T-helper 1 cell treated with Interleukin-12 subunit alpha and Interleukin-12 subunit beta and Interleukin-4 antibody, amounts not matched to agents 30 ng/mL and 1 ng/mL, for 36 hours (primary cell): Measurements from ENCODE around the gene HTRA3. TPM values are rescaled to one million over a fixed set of nuclear protein-coding genes. Genes with fewer than 3 reads are reported as not detected.

Source experiments
- intact Hi-C: fragments of 100-400 bp; cut with micrococcal nuclease; formaldehyde crosslinking; loops from one replicate; pipeline ENCODE4 v1.15.1; 2024
- total RNA-seq: library from RNA; stranded (reverse); gene quantifications from 2 replicates; pipeline ENCODE4 v1.2.3, GENCODE V29; 2022

The HTRA3 gene
- total RNA-seq, 1 donor from 2014 or later = not detected

- intact Hi-C loops = no loop called here
Measured at GRCh38 chr4:8322794-8323704, 53.5 kb downstream of the HTRA3 start.

DNA sequence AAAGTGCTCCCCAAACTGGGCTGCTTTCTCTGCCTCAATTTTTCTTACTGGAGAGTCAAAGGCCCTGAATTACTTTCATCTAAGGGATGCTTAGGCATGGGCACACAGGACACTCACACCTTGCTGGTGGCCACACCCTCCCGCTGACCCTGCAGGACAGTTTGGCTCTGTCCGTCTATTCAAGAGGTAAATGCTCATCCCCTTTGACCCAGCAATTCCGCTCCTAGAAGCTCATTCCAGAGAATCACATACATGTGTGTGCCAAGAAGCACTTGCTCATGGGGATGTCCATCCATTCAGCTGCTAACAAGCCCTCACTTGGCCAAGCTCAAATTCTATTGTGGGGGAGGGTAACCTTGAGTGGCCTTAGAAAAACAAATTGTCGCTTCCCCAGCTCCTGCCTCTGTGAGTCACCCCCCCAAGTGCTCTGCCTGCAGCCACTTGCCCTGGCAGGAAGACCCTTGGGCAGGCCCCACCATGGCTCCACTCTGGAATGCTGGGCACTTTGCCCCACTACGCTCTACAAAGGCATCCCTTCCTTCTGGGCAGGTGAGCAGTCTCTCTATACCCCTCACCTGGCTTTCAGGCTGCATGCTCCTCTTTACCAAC, 54.5 kb downstream of the HTRA3 start:
- intact Hi-C loops = no loop called here

GRCh38 chr4:8324640-8325239, 55.2 kb downstream of the HTRA3 start:
- intact Hi-C loops = no loop called here

DNA sequence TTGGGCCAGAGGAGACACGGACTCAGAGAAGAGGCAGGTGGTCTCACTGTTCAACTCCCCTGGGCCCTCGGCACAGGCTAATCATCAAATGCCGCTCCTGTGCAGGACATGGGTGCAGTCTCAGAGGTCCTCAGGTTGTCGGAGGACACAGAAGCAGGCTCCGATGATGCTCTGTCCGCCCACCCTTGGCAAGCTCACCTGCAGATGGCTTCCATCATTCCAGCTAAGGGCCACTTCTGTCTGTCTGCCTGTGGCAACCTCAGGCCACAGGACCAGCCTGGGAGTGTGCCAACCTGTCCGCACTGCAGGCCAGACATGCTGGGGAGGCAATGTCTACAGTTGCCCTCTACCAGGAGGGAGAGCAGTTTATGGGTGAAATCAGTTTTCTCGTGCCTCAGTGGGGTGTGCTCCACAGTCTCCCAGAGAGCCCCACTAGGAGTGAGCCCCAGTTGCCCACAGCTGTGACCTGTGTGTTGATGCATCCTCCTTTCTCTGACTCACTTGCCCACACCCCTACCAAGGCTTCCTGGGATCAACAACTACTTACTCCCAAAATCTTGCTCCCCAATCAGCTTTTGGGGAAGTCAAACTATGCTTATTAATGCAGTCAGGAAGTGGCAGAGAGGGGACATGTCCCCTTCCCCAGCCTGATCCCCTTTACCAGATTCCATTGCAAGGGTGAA, 55.9 kb downstream of the HTRA3 start:
- intact Hi-C loops = no loop called here

GRCh38 chr4:8326206-8326605, 56.7 kb downstream of the HTRA3 start:
- intact Hi-C loops = no loop called here

GRCh38 chr4:8328456-8328855, 58.9 kb downstream of the HTRA3 start:
- intact Hi-C loops = no loop called here

DNA sequence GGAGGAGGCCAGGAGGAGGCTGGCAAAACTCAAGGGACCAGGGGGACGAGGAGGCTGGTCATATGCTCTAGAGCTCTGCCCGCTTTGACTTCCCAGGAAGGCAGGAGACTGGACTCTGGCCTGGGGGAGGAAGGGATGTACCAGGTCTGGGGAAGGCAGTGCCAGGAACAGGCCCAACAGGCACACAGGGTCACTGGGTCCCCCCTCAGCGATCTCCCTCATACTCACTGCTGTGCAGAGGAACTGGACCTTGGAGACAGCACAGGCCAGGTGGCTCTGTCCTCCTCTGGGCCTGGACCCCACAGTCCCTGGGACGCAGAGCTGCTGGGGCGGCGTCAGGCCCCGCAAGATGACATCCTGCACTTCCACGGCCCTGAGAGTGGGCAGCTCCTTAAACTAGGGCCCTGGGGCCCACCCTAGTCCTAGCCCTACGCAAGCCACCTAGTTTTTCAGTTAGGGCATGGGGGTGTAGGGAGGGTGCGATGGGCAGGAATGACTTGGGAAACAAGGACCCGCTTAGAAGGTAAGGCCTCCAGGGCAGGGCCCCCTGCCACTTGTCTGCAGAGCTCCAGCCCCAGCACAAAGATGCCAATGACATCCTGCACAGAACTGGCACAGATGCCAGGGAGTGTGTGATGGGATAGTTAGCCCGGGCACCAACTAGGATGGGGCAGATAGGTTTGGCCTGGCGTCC, 59.5 kb downstream of the HTRA3 start:
- intact Hi-C loops = no loop called here

DNA sequence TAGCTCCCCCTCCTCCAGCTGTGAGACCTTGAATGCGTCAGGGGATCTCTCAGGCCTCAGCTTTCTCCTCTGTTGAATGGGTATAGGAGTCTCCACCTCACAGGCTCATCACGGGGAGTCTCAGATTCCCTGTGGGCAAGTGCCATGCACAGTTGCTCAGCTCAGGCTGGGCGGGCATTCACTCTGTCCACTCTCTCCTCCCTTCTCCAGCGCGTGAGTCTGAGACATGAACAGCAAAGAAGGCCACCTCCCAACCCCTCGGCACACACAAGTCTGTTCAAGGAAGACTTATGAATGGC, 60.0 kb downstream of the HTRA3 start:
- intact Hi-C loops = no loop called here

DNA sequence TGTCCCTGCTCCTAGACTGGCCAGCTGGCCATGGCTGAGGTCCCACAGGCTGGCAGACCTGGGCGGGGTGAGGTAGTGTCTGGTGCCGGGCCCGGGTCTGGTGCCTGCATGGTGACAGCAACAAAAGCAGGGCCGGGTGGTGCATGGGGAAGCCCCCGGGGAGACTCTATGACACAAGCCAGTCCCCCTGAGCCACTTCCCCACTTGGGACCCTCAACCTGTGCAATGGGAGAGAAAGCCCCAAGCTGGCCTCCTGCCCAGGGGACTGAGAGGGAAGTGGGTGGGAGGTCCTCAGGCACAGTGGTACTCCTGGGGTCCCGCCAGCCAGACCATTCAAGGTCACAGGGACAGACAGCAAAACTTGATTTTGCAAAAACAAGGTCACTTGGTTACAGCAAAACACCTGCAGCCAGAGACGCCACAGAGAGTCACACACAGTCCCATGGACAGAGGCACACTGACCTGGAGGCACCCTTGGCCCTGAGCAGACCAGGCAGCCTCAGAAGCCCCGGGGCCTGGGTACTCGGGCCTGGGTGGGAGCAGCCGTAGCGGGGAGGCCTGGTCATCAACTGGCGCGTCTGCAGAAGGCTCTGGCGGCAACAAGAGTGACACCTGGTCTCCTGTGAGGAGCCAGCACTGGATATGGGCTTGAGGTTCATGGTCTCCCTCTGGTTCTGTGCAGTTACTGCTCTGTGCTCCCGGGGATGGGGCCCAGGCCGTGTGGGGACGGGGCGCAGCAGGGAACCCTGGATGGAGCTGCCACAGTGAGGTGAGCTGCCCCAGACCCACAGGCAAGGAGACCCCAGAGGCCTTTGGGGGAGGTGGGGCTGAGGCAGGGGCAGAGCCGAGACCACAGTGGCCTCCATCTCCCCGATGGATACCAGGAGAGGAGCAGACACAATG, 60.6 kb downstream of the HTRA3 start:
- intact Hi-C loops = no loop called here

GRCh38 chr4:8330821-8331574, 61.4 kb downstream of the HTRA3 start:
- intact Hi-C loops = no loop called here

GRCh38 chr4:8331575-8331955, 62.0 kb downstream of the HTRA3 start:
- intact Hi-C loops = no loop called here

DNA sequence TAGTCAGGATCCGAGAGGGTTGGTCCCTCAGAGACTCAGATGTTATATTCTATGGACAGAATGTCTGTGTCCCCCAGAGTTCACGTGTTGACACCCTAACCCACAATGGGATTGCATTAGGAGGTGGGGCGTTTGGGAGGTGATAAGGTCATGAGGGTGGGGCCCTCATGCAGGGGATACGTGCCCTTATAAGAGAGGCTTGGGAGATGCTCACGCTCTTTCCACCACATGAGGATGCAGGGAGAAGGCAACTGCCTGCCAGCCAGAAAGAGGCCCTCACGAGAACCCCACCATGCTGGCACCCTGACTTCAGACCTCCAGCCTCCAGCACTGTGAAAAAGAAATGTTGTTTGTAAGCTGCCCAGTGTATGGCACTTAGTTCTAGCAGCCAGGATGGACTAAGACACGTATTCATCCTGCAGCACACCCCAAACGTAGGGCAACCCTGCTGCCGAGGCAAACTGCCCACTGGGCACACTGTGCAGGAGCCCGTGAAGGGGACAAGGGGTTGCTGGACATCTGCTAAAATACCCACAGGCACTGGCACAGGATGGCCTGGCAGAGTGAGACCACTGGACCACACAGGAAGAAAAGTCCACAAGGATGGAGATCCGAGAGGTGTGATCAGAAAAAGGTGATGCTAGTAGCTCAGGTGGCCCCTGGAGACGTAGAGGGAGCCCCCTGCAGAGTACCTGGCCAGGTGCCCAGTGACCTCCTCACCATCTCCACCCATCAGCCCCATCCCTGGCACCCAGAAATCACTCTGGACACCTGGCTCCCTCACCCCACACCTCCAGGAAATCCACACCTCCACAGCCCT, 62.7 kb downstream of the HTRA3 start:
- intact Hi-C loops = no loop called here

DNA sequence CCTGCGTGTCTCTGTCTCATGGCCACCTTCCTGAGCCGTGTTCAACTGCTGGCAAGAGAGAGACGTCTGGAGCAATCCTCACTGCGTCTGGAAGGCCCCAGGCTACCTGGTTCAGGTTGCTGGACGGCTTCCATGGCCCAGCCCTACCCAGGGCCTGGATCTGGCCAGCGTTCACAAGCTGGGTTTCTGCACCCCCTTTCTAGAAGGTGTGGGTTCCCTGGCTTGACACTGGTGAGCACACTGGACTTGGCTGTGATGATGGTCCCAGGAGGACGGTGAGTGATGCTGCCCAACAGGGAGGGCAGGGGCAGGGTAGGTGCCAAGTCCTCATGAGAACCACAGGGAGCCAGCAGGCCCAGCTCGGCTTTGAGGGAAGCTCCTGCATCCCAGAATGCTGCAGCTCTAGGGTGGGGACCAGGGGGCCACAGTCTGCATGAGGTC, 63.4 kb downstream of the HTRA3 start:
- intact Hi-C loops = no loop called here

DNA sequence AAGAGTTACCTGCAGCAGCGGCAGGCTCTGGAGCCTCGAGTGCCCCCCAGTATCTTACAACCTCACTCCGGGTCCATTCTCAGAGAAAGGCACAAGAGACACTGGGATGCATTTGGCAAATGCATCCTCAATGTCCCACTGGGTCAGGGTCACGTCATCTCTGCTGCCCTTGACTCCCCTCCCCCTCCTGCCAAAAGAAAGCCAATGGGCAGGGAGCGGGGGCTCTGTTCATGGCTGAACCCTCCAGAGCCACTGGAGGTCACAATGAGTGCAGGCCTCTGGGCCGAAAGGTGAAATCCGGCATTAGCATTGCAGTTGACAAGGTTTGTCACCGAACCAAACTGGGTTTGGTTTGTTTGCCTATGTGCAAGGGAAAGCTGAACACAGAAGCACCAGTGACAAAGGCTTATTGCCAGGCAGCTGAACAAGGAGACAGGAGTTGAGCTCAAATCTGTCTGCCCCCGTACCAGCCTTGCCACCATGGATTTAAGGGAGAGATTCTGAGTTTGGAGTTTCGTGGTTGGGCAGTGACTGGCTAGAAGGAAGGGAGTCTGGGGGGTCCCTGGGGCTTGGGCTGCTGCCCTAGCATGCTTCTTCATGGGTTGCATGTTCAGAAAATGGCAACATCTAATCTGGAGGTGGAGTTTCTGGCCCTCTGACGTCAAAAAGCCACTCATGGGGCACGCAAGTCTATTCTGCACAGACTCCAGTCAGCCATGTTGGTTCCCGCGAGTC, 64.3 kb downstream of the HTRA3 start:
- intact Hi-C loops = no loop called here

DNA sequence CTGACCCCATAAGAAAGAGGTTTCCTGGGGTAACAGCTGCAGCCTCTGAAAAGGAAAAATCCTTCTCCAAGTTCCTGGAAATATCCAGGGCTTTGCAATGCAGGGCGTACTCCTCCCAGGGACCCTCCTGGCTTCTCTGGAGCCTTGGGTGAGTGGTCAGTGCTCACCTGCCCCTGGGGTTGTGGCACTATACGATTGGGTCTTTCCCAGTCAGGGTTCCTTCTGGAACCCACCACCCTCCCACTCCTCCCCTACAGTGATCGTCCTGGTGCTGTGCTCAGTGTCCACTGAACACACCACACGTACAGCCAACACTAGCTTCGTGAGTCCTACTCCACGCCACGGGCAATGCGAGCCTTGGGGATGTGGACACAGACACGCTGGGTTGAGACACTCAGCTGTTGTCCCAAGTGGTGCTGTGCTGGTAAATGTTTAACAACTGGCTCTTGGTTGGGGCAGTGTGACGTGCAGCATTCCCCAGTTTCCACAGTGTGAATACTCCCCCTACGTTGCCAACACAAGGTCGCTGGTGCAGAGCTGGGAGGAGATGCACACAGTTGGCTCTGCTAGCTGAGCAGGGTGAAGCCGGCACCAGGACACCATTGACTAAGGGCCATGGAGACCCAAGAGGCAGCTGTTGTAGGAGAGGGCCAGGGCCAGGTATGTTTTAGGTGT, 65.4 kb downstream of the HTRA3 start:
- intact Hi-C loops = no loop called here

DNA sequence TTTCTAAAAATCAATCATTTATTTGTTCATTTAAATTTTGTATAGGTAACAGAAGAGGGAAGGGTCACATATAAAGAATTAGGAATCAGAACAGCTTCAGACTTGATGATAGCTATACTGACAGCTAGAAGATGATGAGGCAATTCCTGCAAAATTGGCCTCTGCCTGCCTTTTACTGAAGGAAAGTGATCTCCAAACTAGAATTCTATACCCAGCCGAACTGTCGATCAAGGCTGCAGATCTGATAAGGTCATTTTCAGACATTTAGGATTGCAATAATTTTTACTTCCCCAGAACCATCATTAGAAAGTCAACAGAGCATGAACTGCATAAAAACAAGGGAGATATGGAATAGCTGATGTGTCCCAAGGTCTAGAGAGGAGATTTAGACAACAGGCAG, 66.3 kb downstream of the HTRA3 start:
- intact Hi-C loops = no loop called here

- intact Hi-C loops = no loop called here
Measured at GRCh38 chr4:8336412-8337075, 67.0 kb downstream of the HTRA3 start.
